Sigmoid colon (tissue), 7 donors: Measurements from ENCODE around the gene SALL2. TPM values are rescaled to one million over a fixed set of nuclear protein-coding genes. Genes with fewer than 3 reads are reported as not detected.

Experiments used
- DNase-seq: peaks from one replicate; pipeline ENCODE4 v3.0.0-alpha.2; 2019
- H3K27ac ChIP-seq, 4 donors: fragments of 200-600 bp; sonication (generic); one replicate each; pipeline ENCODE4 v1.5.1; 2016 to 2019; ENCODE audit warnings: mild to moderate bottlenecking in 1 of 4
- H3K27me3 ChIP-seq, 3 donors: fragments of 200-600 bp; sonication (generic); one replicate each; pipeline ENCODE4 v1.5.1; 2019; ENCODE audit warnings: mild to moderate bottlenecking in 1 of 3
- H3K36me3 ChIP-seq, 4 donors: fragments of 200-600 bp; sonication (generic); one replicate each; pipeline ENCODE4 v1.5.1; 2016 to 2019
- H3K4me1 ChIP-seq, 4 donors: fragments of 200-600 bp; sonication (generic); one replicate each; pipeline ENCODE4 v1.5.1; 2017 to 2019
- H3K4me3 ChIP-seq, 4 donors: fragments of 200-600 bp; sonication (generic); one replicate each; pipeline ENCODE4 v1.5.1; 2017 to 2019; ENCODE audit warnings: mild to moderate bottlenecking in 2 of 4, moderate library complexity in 1 of 4
- H3K9me3 ChIP-seq, 4 donors: fragments of 200-600 bp in 3 of 4; sonication (generic) in 3 of 4; one replicate each; pipeline versions ENCODE4 v1.5.1 to v1.6.1; 2013 to 2019
- EP300 ChIP-seq, 4 donors: sonication (generic); formaldehyde crosslinking; IDR thresholded peaks; one replicate each; pipeline ENCODE4 v1.6.1; 2017; ENCODE audit warnings: antibody characterized with exemption in 4 of 4
- POLR2A ChIP-seq, 2 donors: fragments of 450-650 bp; IDR thresholded peaks; one replicate each; pipeline ENCODE4 v1.6.1; 2016; ENCODE audit warnings: antibody characterized with exemption in 2 of 2, mild to moderate bottlenecking in 2 of 2, moderate library complexity in 2 of 2
- POLR2AphosphoS5 ChIP-seq, 4 donors: sonication (generic); formaldehyde crosslinking; IDR thresholded peaks; one replicate each; pipeline ENCODE4 v1.6.1; 2017; ENCODE audit warnings: antibody characterized with exemption in 4 of 4
- WGBS, 2 donors: extraction: QIAGEN DNeasy Blood & Tissue Kit; methylation state at CpG; one replicate each; pipeline ENCODE4 v1.1.7; 2013; 5-methylcytosine and 5-hydroxymethylcytosine counted together
- intact Hi-C: fragments of 100-400 bp; cut with DNase I; formaldehyde crosslinking; loops from one replicate; pipeline ENCODE4 v1.15.1; 2023
- polyA plus RNA-seq, 3 donors: library from polyadenylated mRNA; stranded (reverse); fragments of 200-250 nt; gene quantifications; one replicate each; pipeline ENCODE4 v1.2.3, GENCODE V29; 2013
- total RNA-seq, 4 donors: library from RNA; depleted of rRNA; stranded (reverse); fragments of >200 nt; gene quantifications; one replicate each; pipeline ENCODE4 v1.1.0, GENCODE V29; 2016
- TF ChIP-seq, protein P1 (sequence below), 4 experiments: fragments of 450-650 bp in 3 of 4; fragments of 200-600 bp in 1 of 4; IDR thresholded peaks; one replicate each; pipeline ENCODE4 v1.5.1; 2016 to 2019; ENCODE audit warnings: antibody characterized with exemption in 4 of 4, mild to moderate bottlenecking in 3 of 4, moderate library complexity in 2 of 4
- donor health status: healthy with polysubstance abuse.
- donor health status: Bipolar disorder and iron deficiency.
- donor health status: healthy.

Gene SALL2
- total and polyA plus RNA-seq, 7 donors: 0.46 to 15.8 (median 12.8) TPM

DNA sequence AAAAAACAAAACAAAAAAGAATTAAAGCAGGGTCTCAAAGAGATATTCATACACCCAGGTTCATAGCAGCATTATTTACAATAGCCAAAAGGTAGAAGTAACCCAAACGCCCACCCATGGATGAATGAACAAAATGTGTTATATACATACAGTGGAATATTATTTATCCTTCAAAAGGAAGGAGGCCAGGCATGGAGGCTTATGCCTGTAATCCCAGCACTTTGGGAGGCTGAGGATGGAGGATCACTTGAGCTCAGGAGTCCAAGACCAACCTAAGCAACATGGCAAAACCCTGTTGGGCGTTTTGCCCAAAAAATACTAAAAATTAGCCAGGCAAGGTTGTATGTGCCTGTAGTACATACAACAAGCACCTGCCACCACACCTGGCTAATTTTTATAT lies 19.6 kb downstream of the SALL2 start:
- Histone ChIP-seq H3K4me1 (peaks cover 0 to 22% (median 19%) of the 10 kb centered on the region in 4 donors), H3K27ac (no peak overlapping the region), H3K9me3 (no peaks in the 10 kb centered on the region), H3K36me3 (peaks cover 0 to 30% (median 15%) of the 10 kb centered on the region in 4 donors), H3K4me3 (no peak overlapping the region), H3K27me3 (no peaks in the 10 kb centered on the region)
- DNase-seq: no peak
- TF ChIP-seq POLR2A (IDR thresholded peaks at IDR 0.05): no peak
- intact Hi-C loops: no loop called here
- 94 to 95% methylated on average over 2 of the region's 2 CpGs for WGBS, 2 donors

DNA sequence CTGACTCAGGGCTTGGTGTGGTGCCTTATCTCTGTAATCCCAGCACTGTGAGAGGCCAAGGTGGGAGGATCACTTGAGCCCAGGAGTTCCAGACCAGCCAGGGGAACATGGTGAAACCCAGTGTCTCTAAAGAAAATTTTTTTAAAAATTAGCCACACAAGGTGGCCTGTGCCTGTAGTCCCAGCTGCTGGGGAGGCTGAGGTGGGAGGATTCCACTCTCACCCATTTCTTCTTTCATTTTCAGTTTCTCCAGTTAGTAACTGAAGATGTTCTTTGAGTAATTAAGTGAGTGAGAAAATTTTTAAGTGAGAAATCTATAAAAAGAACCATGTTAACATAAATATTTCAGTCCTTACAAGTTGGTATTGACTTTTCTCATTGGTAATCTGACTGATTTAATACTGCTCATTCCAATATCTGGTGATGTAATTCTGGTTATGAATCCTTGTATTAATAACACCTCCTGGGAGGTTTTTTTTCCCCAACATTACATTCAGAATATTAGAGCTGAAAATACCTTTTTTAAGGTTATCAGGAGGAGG lies 21.1 kb downstream of the SALL2 start:
- no peak overlapping the region for H3K4me3 ChIP-seq
- H3K27me3 ChIP-seq: no peaks in the 10 kb centered on the region
- H3K9me3 ChIP-seq: no peaks in the 10 kb centered on the region
- H3K27ac ChIP-seq: no peak overlapping the region
- peaks cover 0 to 43% (median 20%) of the 10 kb centered on the region in 4 donors for H3K36me3 ChIP-seq
- DNase-seq: no peak
- peaks cover 0 to 17% (median 14%) of the 10 kb centered on the region in 4 donors for H3K4me1 ChIP-seq
- intact Hi-C loops: no loop called here
- no peak for TF ChIP-seq POLR2A (IDR thresholded peaks at IDR 0.05)

DNA sequence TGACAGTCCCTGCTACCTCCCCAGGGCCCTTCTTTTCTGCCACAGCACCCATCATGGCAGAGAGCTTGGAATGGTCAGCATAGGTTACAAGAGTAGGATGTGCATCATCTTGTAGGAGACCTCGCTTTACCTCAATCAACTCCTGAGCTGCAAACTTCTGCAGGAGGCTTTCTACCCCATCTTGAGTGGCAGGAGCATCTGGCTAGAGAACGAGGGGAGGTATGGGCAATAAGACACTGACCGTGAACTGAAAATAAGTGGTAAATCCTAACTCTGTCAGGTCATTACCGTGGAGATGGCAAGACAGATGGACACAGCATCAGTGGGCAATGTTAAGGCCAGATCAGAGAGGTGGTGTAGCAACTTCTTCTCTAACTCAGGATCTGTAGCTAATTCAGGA lies 22.8 kb downstream of the SALL2 start:
- intact Hi-C loops: no loop called here
- Histone ChIP-seq H3K36me3 (peaks cover 0 to 60% (median 26%) of the 10 kb centered on the region in 4 donors), H3K4me1 (peaks cover 0 to 7% (median 2%) of the 10 kb centered on the region in 4 donors), H3K4me3 (no peak overlapping the region), H3K27me3 (no peaks in the 10 kb centered on the region), H3K9me3 (no peaks in the 10 kb centered on the region), H3K27ac (no peak overlapping the region)
- no peak for DNase-seq
- WGBS, 2 donors: 94 to 97% methylated on average over 4 of the region's 4 CpGs
- TF ChIP-seq EP300 (IDR thresholded peaks at IDR 0.05) (no peak), POLR2AphosphoS5 (IDR thresholded peaks at IDR 0.05) (peak in 1 of 4 donors; percentile 6)

DNA sequence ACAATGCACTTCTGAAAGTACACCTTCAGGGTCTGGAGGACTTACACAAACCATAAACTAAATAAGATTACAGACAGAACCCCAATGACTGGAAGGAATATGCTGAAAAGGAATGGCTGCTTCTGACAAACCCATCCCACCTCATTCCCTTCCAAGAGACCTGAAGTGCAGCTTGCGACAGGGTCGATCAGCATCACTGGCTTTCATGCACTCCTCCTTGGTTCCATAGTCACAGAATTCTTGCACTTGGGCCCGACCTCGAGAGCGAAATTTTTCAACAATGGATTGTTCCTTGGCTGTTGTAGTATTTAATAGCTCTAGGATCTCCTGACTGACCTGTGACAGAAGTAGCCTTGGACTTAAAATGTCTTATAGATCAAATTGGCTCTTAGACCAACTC lies 24.6 kb downstream of the SALL2 start:
- 93% methylated on average over 5 of the region's 5 CpGs for WGBS, 2 donors
- DNase-seq: no peak
- Histone ChIP-seq H3K9me3 (no peaks in the 10 kb centered on the region), H3K4me3 (no peak overlapping the region), H3K27ac (no peak overlapping the region), H3K36me3 (peaks cover 0 to 71% (median 29%) of the 10 kb centered on the region in 4 donors), H3K4me1 (peaks cover 0 to 7% (median 3%) of the 10 kb centered on the region in 4 donors), H3K27me3 (no peaks in the 10 kb centered on the region)
- no peak for TF ChIP-seq POLR2AphosphoS5 (IDR thresholded peaks at IDR 0.05)
- no peak for TF ChIP-seq POLR2A (IDR thresholded peaks at IDR 0.05)
- TF ChIP-seq, protein P1, sequence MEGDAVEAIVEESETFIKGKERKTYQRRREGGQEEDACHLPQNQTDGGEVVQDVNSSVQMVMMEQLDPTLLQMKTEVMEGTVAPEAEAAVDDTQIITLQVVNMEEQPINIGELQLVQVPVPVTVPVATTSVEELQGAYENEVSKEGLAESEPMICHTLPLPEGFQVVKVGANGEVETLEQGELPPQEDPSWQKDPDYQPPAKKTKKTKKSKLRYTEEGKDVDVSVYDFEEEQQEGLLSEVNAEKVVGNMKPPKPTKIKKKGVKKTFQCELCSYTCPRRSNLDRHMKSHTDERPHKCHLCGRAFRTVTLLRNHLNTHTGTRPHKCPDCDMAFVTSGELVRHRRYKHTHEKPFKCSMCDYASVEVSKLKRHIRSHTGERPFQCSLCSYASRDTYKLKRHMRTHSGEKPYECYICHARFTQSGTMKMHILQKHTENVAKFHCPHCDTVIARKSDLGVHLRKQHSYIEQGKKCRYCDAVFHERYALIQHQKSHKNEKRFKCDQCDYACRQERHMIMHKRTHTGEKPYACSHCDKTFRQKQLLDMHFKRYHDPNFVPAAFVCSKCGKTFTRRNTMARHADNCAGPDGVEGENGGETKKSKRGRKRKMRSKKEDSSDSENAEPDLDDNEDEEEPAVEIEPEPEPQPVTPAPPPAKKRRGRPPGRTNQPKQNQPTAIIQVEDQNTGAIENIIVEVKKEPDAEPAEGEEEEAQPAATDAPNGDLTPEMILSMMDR (IDR thresholded peaks at IDR 0.05): no peak
- TF ChIP-seq EP300 (IDR thresholded peaks at IDR 0.05): no peak
- intact Hi-C loops: no loop called here

DNA sequence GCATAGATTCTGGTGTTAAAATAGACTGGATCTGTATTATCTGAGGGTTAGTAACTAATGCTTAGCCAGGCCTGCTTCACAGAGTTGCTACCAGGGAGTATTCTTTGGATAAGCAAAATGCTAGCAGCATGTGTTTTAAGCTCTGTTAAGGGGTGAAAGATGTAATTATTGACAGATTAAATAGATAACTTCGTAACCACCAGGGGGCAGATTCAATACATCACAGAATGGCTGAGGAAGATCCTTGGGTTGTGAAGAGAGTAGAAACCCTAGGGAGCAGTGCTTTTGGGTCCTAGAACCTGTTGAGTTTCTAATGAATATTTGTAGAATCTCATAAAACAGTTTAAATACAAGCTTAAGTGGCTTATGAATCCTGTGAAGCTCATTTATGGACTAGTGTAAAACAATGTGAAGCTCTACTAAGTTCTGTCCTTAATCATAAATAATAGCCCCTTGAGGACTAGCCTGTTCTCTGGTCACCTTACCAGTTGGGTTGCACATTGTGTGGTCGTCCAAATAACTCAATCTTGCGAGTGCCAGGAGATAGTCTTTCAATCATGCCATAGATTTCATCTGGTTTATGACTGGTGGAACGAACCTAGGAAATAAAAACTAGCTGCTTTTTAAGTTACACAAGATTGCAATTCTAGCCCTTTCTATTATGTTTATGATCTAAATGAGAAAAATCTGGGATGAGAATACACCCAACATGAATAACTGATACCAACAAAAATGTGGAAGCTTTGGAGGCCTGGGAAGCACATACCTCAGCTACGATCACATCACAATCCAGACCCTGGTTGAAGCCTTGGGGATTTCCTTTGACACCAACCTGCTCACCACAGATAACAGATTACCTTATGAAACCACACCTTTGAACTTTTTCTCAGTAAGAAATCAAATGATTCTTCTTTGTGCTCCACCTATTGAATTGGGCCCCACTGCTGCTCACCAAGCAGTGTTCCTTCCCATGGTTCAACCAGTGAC lies 27.3 kb downstream of the SALL2 start:
- H3K4me1 ChIP-seq: peaks cover 0 to 7% (median 3%) of the 10 kb centered on the region in 4 donors
- peak overlapping the region in 1 of 4 donors; percentile 23 for H3K27ac ChIP-seq
- WGBS, 2 donors: 63 to 70% methylated on average over 5 of the region's 5 CpGs
- no peaks in the 10 kb centered on the region for H3K27me3 ChIP-seq
- intact Hi-C loops: loop anchor here (1.0 kb wide), 1 partner anchor 58 kb away; no protein-coding TSS in a partner anchor
- DNase-seq: no peak
- H3K9me3 ChIP-seq: no peaks in the 10 kb centered on the region
- no peak overlapping the region for H3K4me3 ChIP-seq
- H3K36me3 ChIP-seq: peaks cover 4 to 98% (median 45%) of the 10 kb centered on the region in 4 donors
- TF ChIP-seq EP300 (IDR thresholded peaks at IDR 0.05) (no peak), POLR2A (IDR thresholded peaks at IDR 0.05) (no peak), POLR2AphosphoS5 (IDR thresholded peaks at IDR 0.05) (no peak)
- TF ChIP-seq, protein P1 (IDR thresholded peaks at IDR 0.05): peak; percentile 25 to 45 (median 37)

DNA sequence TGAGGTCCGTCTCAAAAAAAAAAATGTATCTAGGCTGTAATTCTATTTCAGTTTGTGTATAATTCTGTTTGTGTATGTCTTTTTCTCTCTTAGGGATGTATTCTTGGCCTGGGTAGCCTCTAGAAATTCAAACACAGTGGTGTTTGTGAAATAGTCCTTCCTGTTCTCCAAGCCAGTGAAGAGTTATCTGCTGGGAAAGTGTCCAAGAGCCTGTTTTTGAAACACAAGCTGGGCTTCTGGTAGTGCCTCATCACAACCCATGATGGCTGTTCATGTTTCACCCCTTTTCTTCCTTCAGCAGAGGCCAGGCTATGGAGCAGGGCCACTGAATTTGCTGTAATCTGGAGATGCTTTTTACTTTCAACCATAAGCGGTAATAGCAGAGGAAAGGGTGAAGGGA lies 29.7 kb downstream of the SALL2 start:
- Histone ChIP-seq H3K27ac (no peak overlapping the region), H3K4me3 (no peak overlapping the region), H3K4me1 (peaks cover 0 to 7% (median 3%) of the 10 kb centered on the region in 4 donors), H3K36me3 (peaks cover 14 to 99% (median 50%) of the 10 kb centered on the region in 4 donors), H3K9me3 (no peaks in the 10 kb centered on the region), H3K27me3 (no peaks in the 10 kb centered on the region)
- TF ChIP-seq POLR2AphosphoS5 (IDR thresholded peaks at IDR 0.05) (no peak), POLR2A (IDR thresholded peaks at IDR 0.05) (no peak), EP300 (IDR thresholded peaks at IDR 0.05) (no peak)
- TF ChIP-seq, protein P1 (IDR thresholded peaks at IDR 0.05): no peak
- no peak for DNase-seq
- intact Hi-C loops: no loop called here
- WGBS, 2 donors: 90 to 95% methylated on average over 2 of the region's 2 CpGs
